NT2/D1 (cell line): ENCODE data around the gene KRT76.
"Not testable (repeated sequence)": the region's sequence is repeated elsewhere in the genome, so short reads cannot be mapped to it uniquely, and the experiment has no call there.

Source experiments
- DNase-seq: peaks from one replicate; pipeline ENCODE4 v3.0.0-alpha.2; 2011; ENCODE audit warnings: low read depth, low spot score
- H3K27me3 ChIP-seq: 2 replicates; pipeline ENCODE4 v1.6.0; 2011; ENCODE audit warnings: mild to moderate bottlenecking; ENCODE audit not compliant: insufficient read length, insufficient read depth
- H3K36me3 ChIP-seq: 2 replicates; pipeline ENCODE4 v1.6.1; 2011; ENCODE audit warnings: mild to moderate bottlenecking, low read length, mixed read lengths; ENCODE audit not compliant: insufficient read depth, insufficient read length
- H3K4me1 ChIP-seq: 2 replicates; pipeline ENCODE4 v1.5.1; 2011; ENCODE audit not compliant: insufficient read depth, insufficient read length
- H3K4me3 ChIP-seq: 2 replicates; pipeline ENCODE4 v1.5.1; 2011; ENCODE audit warnings: low read depth; ENCODE audit not compliant: insufficient read length
- H3K9ac ChIP-seq: 2 replicates; pipeline ENCODE4 v1.6.0; 2011; ENCODE audit warnings: low read depth; ENCODE audit not compliant: insufficient read length
- H3K9me3 ChIP-seq: 2 replicates; pipeline ENCODE4 v1.5.1; 2011; ENCODE audit warnings: mild to moderate bottlenecking, low read length; ENCODE audit not compliant: insufficient read depth
- SUZ12 ChIP-seq: IDR thresholded peaks from 2 replicates; pipeline ENCODE4 v1.6.1; 2011; ENCODE audit not compliant: insufficient read length, insufficient read depth; ENCODE audit errors: extremely low read depth
- YY1 ChIP-seq: IDR thresholded peaks from 2 replicates; pipeline ENCODE4 v1.6.1; 2011; ENCODE audit not compliant: insufficient read length, insufficient read depth
- ZNF274 ChIP-seq: IDR thresholded peaks from 2 replicates; pipeline ENCODE4 v1.6.1; 2011; ENCODE audit warnings: mild to moderate bottlenecking, low read depth, low read length

Gene KRT76

GRCh38 chr12:52767020-52767379 lies 10.1 kb downstream of the KRT76 start:
- no peak for DNase-seq
- H3K4me3 ChIP-seq = no peak overlapping the region
- no peaks in the 10 kb centered on the region for H3K36me3 ChIP-seq
- no peaks in the 10 kb centered on the region for H3K4me1 ChIP-seq
- peaks cover 2% of the 10 kb centered on the region; the same call in 1 of the 2 replicates for H3K9me3 ChIP-seq
- no peak overlapping the region for H3K9ac ChIP-seq
- peaks cover 2% of the 10 kb centered on the region for H3K27me3 ChIP-seq
- TF ChIP-seq SUZ12 (no peak), YY1 (no peak), ZNF274 (no peak)

DNA sequence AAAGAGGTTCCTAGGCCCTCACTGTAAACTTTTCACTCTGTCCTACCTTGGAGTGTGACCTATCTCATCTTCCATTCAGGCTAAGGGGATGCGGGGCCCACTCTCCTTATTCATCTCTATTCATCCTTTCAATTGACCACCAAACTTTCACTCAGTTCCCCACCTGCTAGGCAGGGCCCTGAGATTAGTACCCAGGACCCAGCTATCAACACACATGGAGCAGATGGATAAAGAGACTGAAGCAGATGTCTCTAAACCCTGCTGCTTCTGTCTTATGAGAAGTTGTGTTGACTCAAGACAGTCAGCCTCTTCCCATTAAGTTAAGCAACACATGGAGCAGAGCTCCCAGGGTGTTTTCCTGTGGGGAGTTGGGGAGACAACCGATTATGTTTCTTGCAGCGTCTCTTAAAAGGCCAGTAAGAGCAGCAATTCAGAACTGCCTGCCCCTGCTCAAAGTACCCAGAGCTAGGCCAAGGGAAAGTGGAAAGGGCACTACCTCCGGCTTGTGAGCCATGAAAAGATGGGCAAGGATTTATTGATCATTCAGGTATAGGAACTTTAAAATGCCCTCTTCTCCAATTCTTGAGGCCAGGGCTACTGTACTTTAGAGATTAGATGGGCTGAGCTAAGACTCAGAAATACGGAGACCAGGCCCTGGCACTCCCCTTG lies 10.7 kb downstream of the KRT76 start:
- Histone ChIP-seq H3K4me3 (no peak overlapping the region), H3K9ac (no peak overlapping the region), H3K4me1 (no peaks in the 10 kb centered on the region), H3K9me3 (peaks cover 7% of the 10 kb centered on the region; the same call in 1 of the 2 replicates), H3K36me3 (no peaks in the 10 kb centered on the region), H3K27me3 (peaks cover 2% of the 10 kb centered on the region)
- TF ChIP-seq YY1 = no peak
- TF ChIP-seq SUZ12 = no peak
- no peak for TF ChIP-seq ZNF274
- no peak for DNase-seq

DNA sequence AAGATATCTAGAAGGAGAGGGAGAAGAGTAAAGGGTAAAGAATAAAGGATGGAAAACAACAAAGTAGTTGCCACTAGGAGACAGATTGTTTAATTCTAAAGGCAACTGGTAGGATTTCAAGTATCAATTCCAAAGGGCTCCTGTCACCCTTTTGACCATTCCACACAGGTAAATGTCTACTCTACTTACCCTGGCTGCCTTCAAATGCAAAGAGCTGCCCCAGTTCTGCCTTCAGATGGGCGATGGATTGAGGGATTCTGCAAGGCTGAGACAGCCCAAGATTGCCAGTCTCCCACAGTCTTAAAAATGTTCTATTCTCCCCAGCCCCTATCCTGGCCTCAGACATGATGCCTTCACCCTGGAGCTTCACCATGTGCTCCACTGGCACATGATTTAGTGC lies 11.4 kb downstream of the KRT76 start:
- peaks cover 2% of the 10 kb centered on the region for H3K27me3 ChIP-seq
- no peak for TF ChIP-seq ZNF274
- no peak for TF ChIP-seq YY1
- no peak for TF ChIP-seq SUZ12
- DNase-seq = no peak

DNA sequence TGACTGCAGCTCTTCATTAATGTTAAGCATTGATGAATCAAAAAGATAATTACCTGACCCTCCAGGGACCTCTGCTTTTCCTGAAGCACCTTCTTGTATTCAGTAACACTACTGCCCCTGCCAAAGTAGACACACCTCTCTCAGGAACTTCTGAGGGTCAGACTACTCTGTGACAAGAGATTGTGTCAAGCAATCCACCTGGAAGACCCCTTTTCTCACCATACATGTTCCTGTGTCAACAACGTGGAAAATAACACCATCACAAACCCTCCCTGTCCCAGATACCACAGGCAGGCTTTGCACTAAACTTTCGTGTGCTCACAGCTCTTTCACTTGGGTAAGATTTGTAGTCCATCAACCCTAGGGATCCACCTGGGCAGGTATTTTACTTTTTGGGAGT lies 13.2 kb downstream of the KRT76 start:
- TF ChIP-seq ZNF274 = no peak
- no peak for TF ChIP-seq YY1
- TF ChIP-seq SUZ12 = no peak
- H3K9me3 ChIP-seq = peaks cover 25% of the 10 kb centered on the region; the same call in 1 of the 2 replicates
- no peaks in the 10 kb centered on the region for H3K36me3 ChIP-seq
- peaks cover 2% of the 10 kb centered on the region for H3K27me3 ChIP-seq
- H3K4me1 ChIP-seq = no peaks in the 10 kb centered on the region
- no peak for DNase-seq
- H3K4me3 ChIP-seq = no peak overlapping the region
- H3K9ac ChIP-seq = no peak overlapping the region

More for the DNA sequence above, 11.4 kb downstream of the KRT76 start:
- H3K9me3 ChIP-seq = peaks cover 13% of the 10 kb centered on the region; the same call in 1 of the 2 replicates
- H3K36me3 ChIP-seq = no peaks in the 10 kb centered on the region
- no peaks in the 10 kb centered on the region for H3K4me1 ChIP-seq
- no peak overlapping the region for H3K4me3 ChIP-seq
- no peak overlapping the region for H3K9ac ChIP-seq

DNA sequence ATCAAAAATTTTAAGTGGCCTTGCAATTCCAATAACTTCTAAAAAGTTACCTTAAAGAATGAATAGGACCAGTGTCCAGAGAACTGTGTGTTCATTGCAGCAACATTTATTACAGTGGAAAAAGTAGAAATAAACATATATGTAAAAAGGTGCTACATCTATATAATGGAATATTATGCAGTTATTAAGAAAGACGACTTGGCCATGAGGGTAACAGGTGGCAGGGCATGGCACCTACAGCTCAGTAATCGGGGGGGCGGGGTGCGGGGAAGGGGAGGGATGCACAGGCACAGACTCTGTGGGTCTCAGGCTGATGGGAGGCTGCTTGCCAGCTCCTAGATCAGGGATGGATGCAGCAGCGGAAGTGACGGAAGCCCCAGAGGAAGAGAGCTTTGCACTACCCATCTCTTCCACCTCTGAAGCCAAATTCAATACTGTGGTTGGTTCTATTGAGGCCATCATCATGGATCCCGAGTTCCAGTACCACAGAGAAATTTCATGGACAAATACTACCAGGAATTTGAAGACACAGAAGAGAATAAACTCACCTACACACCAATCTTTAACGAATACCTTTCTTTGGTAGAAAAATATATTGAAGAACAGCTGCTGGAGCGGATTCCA lies 14.0 kb downstream of the KRT76 start:
- Histone ChIP-seq H3K36me3 (no peaks in the 10 kb centered on the region), H3K4me3 (no peak overlapping the region), H3K4me1 (no peaks in the 10 kb centered on the region), H3K9me3 (peaks cover 25% of the 10 kb centered on the region; the same call in 1 of the 2 replicates), H3K27me3 (peaks cover 10% of the 10 kb centered on the region), H3K9ac (no peak overlapping the region)
- no peak for TF ChIP-seq SUZ12
- TF ChIP-seq ZNF274 = no peak
- TF ChIP-seq YY1 = no peak
- DNase-seq = no peak

- peaks cover 25% of the 10 kb centered on the region; the same call in 1 of the 2 replicates for H3K9me3 ChIP-seq
- DNase-seq = no peak
- TF ChIP-seq SUZ12 (no peak), ZNF274 (no peak)
Measured at GRCh38 chr12:52761802-52762201, 15.3 kb downstream of the KRT76 start.

DNA sequence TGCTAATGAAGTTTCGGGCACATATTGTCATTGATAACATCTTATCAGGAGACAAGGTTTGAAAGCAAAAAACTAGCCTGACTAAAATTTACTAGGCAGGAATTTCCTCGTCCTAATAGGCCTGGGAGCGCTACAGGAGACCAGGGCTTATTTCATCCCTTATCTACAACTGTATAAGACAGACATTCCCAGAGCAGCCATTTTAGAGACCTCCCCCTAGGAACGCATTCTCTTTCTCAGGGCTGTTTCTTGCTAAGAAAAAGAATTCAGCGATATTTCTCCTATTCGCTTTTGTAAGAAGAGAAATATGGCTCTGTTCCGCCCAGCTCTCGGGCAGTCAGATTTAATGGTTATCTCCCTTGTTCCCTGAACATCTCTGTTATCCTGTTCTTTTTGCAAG lies 15.9 kb downstream of the KRT76 start:
- peaks cover 25% of the 10 kb centered on the region; the same call in 1 of the 2 replicates for H3K9me3 ChIP-seq
- H3K27me3 ChIP-seq = peaks cover 29% of the 10 kb centered on the region
- H3K36me3 ChIP-seq, H3K9ac ChIP-seq, H3K4me3 ChIP-seq, DNase-seq, H3K4me1 ChIP-seq: not testable (repeated sequence)

More at GRCh38 chr12:52761802-52762201, 15.3 kb downstream of the KRT76 start:
- Histone ChIP-seq H3K9ac (no peak overlapping the region), H3K4me3 (no peak overlapping the region), H3K36me3 (no peaks in the 10 kb centered on the region), H3K4me1 (no peaks in the 10 kb centered on the region), H3K27me3 (peaks cover 23% of the 10 kb centered on the region)
